Spleen (tissue), 7 donors: ENCODE data around the gene CABP2.

Experiments used
- CTCF ChIP-seq, 11 experiments: fragments of 200-600 bp in 7 of 11; fragments of 450-650 bp in 4 of 11; sonication (generic) in 4 of 11; IDR thresholded peaks in 8 of 11; conservative IDR thresholded peaks in 3 of 11; 1 replicate in 7 of 11; 2 replicates in 4 of 11; pipeline versions ENCODE4 v1.4.0 to v1.8.0; 2016 to 2021; ENCODE audit warnings: antibody characterized with exemption in 11 of 11, inconsistent platforms in 4 of 11, mild to moderate bottlenecking in 1 of 11
- POLR2AphosphoS5 ChIP-seq, 3 donors: sonication (generic); formaldehyde crosslinking; IDR thresholded peaks; one replicate each; pipeline ENCODE4 v1.5.1; 2017; ENCODE audit warnings: antibody characterized with exemption in 3 of 3
- donor health status: DM: no; HTN: no; CAD: no; lungs with moderate emphysema.
- donor health status: DM: no; HTN: no; CAD: no.
- donor health status: DM: no; HTN: no; CAD: no.

DNA sequence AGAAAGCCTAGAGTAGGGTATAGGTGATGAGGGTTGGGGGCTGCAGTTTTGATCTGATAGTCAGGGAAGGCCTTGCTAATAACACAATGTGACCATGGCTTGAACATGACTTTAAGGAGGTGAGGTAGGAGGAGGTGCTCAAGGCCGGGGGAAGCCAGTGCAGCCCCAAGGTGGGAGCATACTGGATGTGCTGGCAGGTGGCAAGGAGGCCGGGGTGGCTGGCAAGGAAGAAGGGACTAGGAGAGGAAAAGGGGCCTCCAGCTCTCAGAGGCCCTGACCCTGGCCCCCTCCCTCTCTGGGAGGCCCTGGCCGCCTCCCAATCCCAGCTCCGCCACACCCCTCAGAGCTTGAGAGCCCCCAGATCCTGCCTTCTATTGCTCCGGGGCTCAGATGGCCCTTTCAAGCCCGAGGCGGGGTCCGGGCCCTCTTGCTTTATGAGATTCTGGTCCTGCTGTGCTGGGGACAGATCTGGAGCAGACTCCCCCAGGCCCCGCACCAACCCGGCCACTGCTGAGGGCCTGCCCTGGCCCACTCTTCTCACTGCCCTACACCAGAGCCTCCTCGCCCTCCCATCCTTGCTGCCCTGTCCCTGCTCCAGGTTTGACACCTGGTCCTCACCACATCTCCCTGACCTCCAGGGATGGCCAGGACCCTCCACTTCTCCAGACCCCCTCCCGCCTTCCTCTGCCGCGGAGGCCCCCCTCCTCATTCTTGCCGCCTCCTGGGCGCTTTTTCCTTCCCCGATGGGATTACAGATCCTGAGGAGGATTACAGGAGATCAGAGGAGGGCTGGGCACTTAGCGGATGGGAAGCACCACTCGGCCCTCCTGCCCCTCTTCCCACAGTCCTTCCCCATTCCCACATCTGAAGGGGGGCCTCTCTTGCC, 19.9 kb downstream of the CABP2 start:
- TF ChIP-seq CTCF (IDR thresholded peaks at IDR 0.05 in 8 of 11, conservative IDR thresholded peaks at IDR 0.05 in 3 of 11) (no peak), POLR2AphosphoS5 (IDR thresholded peaks at IDR 0.05) (no peak)
